H54 (cell line): ENCODE measurements around the gene UBAC2.
A peak's percentile ranks its signal among the peaks of the same experiment; 100 is the strongest.

Experiments used
- DNase-seq: peaks from one replicate; pipeline ENCODE4 v3.0.0; 2011; ENCODE audit warnings: low spot score, mixed read lengths; ENCODE audit not compliant: insufficient read length
- FAIRE-seq: peaks from 3 replicates; lab custom pipeline; 2011; peaks lifted over from hg19 to GRCh38; lab: Jason Lieb, UNC
- POLR2A ChIP-seq: IDR thresholded peaks from 2 replicates; pipeline ENCODE4 v1.6.1; 2011; ENCODE audit warnings: low read depth, mild to moderate bottlenecking, low read length

The UBAC2 gene

DNA sequence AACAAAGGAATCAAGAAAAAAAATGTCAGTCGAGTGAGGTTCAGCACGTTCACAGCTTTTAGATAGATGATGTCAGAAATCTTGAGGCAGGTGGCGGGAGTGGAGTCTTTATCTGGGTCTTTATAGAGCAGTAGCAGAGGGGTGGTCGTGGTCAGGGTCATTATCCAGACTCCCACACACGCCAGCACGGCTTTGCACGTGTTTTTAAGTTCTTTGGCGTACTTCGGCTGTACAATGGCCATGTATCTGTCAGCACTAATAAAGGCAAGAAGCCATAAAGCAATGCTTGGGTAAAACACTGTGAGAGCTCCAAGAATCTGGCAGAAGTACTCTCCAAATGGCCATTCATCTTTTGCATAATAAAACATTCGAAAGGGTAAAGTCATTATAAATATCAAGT lies 54.6 kb downstream of the UBAC2 start:
- DNase-seq (no peak), FAIRE-seq (peak; percentile 78)
- TF ChIP-seq POLR2A, result no peak

DNA sequence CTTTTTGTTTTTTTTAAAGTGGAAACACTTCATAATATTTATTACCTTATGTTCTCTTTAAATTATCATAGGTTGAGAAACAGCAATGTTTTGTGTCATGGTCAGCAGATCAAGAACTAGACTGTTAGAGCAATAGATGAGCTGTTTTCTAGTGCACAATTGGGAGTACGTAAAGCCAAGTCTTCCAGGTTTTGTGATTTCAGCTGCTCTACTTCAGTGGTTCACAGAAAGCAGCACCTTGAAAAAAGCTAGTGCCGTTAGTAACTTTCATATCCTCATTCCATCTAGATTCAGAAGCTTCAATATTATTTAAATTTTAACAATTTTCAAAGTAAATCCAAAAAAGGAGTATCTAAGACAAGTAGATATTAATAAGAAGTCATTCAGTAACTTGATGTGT lies 55.6 kb downstream of the UBAC2 start:
- no peak for DNase-seq
- no peak for TF ChIP-seq POLR2A
- peak; percentile 78 for FAIRE-seq

DNA sequence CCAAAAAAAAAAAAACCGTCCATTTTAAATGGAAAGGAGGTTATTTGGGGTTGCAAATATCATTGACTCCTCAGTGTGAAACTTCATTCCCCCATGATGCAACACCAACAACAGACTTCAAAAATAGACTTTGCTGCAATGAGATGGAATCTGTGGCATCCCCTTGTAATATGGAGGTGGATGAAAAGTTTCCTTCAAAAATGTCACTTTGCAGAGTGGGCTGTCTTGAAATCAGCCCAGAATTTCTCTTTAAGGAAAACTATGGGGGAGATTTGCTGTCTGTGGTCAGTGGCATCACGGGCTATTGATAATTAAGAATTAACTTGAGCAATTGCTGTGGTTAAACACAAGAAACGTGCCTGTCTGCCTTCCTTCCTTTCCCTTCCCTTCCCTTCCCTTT lies 56.1 kb downstream of the UBAC2 start:
- TF ChIP-seq POLR2A, result no peak

DNA sequence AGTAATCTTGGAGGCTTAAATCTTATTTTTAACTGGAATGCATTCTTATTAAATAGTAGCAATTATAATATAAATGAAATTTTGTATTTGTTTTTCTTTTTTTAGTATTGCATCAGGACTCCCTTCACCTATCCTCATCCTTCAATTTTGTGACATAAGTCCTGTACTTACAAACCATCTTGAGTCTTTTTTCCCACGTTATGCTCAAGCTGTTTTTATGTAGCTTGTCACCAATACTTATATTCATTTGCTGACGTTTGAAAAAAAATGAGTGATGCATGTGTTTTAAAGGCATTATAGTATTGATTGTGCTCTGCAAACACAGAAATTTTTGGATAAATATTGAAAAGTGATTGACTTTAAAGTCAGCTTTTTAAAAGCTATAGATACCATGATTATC lies 56.6 kb downstream of the UBAC2 start:
- TF ChIP-seq POLR2A, result no peak
- DNase-seq, result no peak
- peak; percentile 50 for FAIRE-seq

More for the DNA sequence above, 56.1 kb downstream of the UBAC2 start:
- peak; percentile 73 for FAIRE-seq
- DNase-seq, result no peak

DNA sequence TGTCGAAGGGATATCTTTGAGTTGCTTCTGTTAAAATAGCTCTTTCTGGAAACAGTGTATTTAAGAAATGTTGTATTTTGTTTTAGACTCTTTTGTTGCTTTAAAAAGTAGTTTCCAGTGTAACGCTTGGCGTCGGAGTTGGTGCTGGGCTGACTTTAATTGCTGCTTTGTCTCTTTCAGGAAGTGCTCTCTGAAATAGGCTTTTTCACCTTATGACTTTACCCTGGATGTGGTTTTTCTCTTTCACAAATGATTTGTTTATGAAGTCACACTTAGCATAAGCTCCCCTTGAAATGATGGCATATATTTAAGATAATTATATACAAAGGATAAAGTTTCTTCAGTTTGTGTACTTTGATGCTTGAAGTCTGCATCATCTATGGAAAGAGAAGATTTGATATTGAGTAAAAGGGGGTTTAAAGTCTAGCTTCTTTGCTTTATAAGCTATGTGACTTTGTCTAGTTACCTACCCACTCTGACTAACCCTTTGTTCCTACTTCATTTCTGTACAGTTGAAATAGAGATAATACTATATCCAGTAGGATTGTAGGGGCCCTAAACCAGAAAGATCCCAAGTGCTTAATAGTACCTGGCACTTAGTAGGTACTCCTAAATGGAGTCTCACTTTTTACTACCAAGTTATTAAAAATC lies 57.7 kb downstream of the UBAC2 start, which contains the start of gene GPR18:
GPR18 (minus strand) TSS at position 170 of the 651 bp plus-strand sequence. CDS start 2,507 bp downstream, outside the sequence.
- no peak for TF ChIP-seq POLR2A
- no peak for DNase-seq
- peak; percentile 45 for FAIRE-seq

DNA sequence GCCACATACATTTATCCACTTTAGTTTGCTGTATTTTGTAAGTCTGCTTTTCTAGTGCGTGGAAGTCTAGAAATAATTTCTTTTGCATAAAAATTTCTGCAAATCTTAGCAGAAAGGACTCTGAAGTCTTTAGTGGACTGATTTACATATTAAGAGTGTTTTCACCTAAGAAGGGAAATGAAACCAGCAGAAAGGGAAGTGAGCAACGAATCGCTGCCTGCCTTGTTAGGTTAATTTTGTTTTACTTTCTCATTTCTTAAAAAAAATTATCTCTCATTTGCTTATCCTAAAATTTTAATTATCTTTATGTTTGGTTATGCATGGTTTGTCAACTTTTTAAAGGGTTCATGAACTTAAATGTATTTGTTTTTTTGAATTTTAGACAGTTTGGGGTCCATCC lies 58.3 kb downstream of the UBAC2 start:
- no peak for FAIRE-seq
- DNase-seq, result no peak

DNA sequence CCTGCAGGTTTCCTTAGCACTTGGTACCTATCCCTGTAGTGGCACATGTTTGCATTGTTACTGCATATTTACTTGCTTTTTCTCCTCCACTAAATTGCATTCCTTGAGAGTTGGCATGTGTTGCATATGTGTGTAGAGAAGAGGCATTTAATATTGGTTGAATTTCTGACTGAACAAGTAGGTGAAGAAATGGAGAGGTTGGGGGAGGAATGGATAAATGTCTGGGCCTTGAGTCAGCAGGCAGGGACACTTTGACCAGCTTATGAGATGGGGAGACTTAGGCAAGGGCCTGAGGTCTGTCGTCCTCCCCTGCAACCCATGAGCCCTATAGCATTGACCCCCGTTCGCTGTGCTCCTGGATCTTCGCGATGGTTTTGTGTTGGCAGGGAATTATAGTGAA lies 59.6 kb downstream of the UBAC2 start:
- peak; percentile 88 for FAIRE-seq
- no peak for TF ChIP-seq POLR2A
- DNase-seq, result no peak

More for the DNA sequence above, 58.3 kb downstream of the UBAC2 start:
- TF ChIP-seq POLR2A, result no peak

DNA sequence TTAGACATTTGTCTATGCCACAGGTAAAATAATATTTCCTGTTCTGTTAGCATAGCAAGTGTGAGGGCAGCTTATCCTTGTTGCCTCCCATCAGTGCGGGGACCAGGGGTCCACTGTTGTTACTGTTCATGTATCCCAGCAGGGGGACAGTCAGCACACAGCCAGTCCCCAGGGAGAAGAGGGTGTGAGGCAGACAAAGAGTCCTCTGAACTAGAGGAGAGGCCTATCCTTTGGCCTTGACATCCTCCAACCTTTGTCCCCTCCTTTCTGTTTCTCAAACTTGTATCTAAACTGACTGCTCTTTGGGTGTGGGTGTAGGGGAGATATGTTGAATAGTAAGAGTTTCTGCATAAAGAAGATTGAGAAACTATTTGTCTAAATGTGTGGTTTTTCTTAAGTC lies 60.4 kb downstream of the UBAC2 start:
- no peak for TF ChIP-seq POLR2A
- DNase-seq (no peak), FAIRE-seq (peak; percentile 70)

DNA sequence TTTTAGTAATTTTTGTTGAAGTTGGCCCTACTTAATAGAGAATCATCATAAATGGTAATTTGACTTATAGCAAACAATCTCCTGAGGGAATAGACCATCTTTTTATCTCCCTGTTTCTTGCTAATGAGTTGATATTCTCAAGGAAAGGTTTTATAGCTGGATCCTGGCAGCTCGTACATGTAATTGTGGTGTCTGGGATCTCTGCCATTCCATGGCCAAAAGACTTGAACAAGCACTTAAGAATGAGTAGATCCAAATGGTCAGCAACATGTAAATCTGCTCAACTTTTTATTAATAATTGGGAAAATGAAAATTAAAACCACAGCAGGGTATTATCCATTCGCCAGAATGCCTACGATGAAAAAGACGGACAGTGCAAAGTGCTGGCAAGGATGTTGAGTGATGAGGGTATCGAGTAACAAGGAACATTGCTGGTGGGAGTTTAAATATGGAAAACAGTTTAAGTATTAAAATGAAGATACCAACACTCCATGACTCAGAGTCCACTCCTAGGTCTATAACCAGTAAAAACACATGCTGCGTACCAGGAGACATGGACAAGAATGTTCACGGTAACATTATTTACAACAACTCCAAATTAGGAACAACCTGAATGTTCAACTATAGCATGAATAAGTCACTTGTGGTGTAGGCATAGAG lies 62.6 kb downstream of the UBAC2 start:
- DNase-seq (no peak), FAIRE-seq (peak; percentile 96)
- no peak for TF ChIP-seq POLR2A

DNA sequence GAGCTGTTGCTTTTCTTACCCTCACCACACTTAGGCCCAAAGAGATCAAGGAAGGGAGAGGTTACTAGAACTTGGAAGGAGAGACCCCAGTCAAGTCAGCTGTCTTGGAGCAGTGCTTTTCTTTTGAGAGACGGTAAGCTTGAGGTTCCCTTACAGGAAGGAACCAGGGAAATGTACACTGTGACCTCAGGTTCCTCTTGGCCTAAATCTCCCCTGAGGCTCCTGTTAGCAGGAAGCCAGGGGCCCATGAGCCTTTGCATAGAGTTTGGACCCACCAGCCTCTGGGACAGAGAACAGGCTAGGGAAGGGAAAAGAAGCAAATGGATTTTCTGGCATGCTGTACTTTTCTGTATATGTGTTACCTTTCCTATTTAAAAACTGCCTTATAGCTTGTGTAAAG lies 63.4 kb downstream of the UBAC2 start:
- FAIRE-seq (peak; percentile 30), DNase-seq (no peak)
- TF ChIP-seq POLR2A, result no peak

DNA sequence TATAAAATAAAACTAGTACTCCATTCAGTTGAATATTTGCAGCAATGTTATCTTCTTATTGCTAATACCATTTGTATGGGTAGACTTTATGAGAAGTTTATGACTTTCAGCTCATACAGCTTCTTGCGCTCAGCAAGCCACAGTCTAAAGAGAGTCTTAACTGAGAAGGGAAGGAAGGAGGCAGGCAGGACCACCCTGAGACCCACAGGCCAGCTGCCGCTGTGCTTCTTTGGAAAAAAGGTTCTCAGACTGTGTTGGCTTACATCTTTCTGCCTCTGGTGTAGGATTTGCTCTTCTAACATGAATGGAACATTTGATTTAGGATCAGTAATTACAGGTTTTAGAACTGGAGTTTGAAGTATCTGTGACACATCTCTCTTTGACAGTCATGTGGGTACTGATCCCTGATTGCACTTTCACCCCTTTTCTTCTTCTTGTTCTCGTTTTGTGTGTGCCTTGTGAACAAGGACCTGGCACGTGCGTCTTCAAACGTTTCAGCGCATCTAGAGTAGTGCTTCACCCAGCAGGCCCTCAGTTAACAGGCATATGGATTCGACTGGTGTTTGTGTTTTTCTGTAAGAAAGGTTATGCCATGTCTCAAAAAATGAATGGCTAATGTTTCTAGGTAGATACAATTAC lies 64.6 kb downstream of the UBAC2 start:
- DNase-seq (no peak), FAIRE-seq (no peak)
- no peak for TF ChIP-seq POLR2A

DNA sequence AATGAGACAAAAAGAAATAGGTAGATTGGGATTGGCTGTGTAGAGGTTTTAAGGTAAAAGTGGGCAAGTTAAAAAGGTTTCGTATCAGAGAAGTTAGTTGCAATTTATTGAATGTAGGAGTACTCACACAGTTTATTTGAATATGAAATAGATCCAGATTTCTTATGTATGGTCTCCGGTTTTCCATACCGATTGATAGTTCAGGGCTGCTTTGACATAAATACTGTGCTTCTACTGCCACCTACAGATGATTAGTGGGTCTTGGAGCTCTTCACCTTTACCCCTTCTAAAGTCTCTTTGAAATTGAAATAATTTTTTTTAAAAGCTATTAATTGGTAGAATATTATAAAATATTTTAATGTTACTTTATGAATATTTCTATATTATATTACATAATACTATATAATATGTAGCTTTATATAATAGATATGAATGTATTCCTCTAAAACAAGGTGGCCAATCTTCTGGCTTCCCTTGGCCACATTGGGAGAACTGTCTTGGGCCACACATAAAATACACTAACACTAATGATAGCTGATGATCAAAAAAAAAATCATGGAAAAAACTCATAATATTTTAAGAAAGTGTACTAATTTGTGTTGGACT lies 65.3 kb downstream of the UBAC2 start:
- DNase-seq (peak; percentile 26), FAIRE-seq (peak; percentile 94)
- TF ChIP-seq POLR2A, result no peak

DNA sequence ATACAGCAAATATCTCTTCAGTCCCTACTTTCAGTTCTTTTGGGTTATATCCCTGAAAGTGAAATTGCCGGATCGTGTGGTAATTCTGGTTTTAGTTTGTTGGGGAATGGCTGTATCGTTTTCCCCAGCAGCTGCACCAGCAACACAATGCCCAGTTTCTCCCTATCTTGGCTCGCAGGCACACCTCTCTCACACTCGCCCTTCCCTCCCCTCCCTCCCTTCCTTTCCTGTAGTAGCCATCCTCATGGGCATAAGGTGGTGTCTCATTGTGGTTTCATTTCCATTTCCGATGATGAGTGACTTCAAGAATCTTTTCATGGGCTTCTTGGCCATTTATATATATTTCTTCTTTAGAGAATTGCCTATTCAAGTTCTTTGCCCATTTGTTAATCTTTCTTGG lies 66.2 kb downstream of the UBAC2 start:
- TF ChIP-seq POLR2A, result no peak
- FAIRE-seq (peak; percentile 83), DNase-seq (no peak)

DNA sequence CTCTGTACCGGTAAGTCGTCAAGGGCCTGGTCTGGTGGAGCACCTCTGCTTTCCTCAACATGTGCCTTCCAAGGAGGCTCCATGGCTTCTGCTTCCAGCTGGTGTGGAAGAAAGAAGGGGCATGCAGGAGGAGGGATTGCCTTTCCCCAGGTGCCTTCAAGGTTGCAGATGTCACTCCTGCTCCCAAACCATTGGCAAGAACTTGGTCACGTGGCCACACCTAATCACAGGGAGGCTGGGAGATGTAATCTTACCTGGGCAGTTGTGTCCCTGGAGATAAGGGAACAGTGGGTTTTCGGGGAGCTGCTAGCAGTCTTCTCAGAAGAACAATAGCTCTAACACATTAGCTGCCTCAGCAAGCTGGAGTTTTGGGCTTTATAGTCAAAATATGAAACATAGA lies 67.3 kb downstream of the UBAC2 start:
- FAIRE-seq (peak; percentile 71), DNase-seq (no peak)
- no peak for TF ChIP-seq POLR2A
